HK-2 (cell line): ENCODE data around the gene SLC26A9.
A peak's percentile ranks its signal among the peaks of the same experiment; 100 is the strongest.

Experiments
- DNase-seq: peaks from one replicate; pipeline ENCODE4 v3.0.0-alpha.2; 2018; ENCODE audit not compliant: unreplicated experiment

The SLC26A9 gene

GRCh38 chr1:205973377-205974232 lies 30.3 kb upstream of the SLC26A9 start:
- no peak for DNase-seq

- no peak for DNase-seq
These were observed 29.4 kb upstream of the SLC26A9 start for GRCh38 chr1:205972491-205973168.

- no peak for DNase-seq
These were observed 28.8 kb upstream of the SLC26A9 start for GRCh38 chr1:205972081-205972480.

GRCh38 chr1:205971082-205971481 lies 27.8 kb upstream of the SLC26A9 start:
- no peak for DNase-seq

- DNase-seq, result no peak
These were observed 27.2 kb upstream of the SLC26A9 start for GRCh38 chr1:205970486-205970885.

- no peak for DNase-seq
These were observed 26.0 kb upstream of the SLC26A9 start for GRCh38 chr1:205969229-205969628.

GRCh38 chr1:205967554-205968335 lies 24.5 kb upstream of the SLC26A9 start:
- DNase-seq, result no peak

- DNase-seq, result no peak
These were observed 22.0 kb upstream of the SLC26A9 start for GRCh38 chr1:205965036-205965884.

GRCh38 chr1:205963352-205964155 lies 20.3 kb upstream of the SLC26A9 start:
- no peak for DNase-seq

GRCh38 chr1:205962821-205963221 lies 19.6 kb upstream of the SLC26A9 start:
- DNase-seq, result no peak

GRCh38 chr1:205961991-205962820 lies 18.9 kb upstream of the SLC26A9 start:
- DNase-seq, result no peak

GRCh38 chr1:205961405-205961804 lies 18.1 kb upstream of the SLC26A9 start:
- no peak for DNase-seq

- DNase-seq, result no peak
These were observed 16.5 kb upstream of the SLC26A9 start for GRCh38 chr1:205959789-205960188.

- DNase-seq, result no peak
These were observed 12.2 kb upstream of the SLC26A9 start for GRCh38 chr1:205955499-205955898.

GRCh38 chr1:205954819-205955404 lies 11.7 kb upstream of the SLC26A9 start:
- no peak for DNase-seq

GRCh38 chr1:205951746-205952145 lies 8.5 kb upstream of the SLC26A9 start:
- no peak for DNase-seq

- no peak for DNase-seq
These were observed 7.7 kb upstream of the SLC26A9 start for GRCh38 chr1:205950826-205951549.

- DNase-seq, result peak; percentile 44
These were observed 7.0 kb upstream of the SLC26A9 start for GRCh38 chr1:205950280-205950679.

GRCh38 chr1:205949753-205950152 lies 6.5 kb upstream of the SLC26A9 start:
- no peak for DNase-seq
